ENCODE data around the gene EHD4.

The EHD4 gene

DNA sequence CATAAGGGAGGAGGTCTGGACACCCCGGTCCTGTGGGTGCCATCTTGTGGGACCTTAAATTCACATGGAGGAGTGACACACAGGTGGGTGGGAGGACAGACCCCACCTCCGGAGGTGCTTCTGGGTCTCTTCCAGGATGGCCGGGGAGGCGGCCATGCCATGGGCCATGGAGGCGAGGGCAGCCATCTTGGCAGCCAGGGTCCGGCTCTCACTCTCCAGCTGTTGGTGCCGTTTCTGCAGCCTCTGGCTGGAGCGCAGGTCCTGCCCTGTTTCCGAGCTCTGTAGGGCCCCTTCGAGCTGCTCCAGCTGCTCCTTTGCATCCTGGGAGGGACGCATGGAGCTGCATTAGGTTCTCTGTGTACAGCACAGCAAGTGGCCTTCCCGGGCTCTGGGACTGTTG, 97.6 kb downstream of the EHD4 start:
- no peak for DNase-seq

DNA sequence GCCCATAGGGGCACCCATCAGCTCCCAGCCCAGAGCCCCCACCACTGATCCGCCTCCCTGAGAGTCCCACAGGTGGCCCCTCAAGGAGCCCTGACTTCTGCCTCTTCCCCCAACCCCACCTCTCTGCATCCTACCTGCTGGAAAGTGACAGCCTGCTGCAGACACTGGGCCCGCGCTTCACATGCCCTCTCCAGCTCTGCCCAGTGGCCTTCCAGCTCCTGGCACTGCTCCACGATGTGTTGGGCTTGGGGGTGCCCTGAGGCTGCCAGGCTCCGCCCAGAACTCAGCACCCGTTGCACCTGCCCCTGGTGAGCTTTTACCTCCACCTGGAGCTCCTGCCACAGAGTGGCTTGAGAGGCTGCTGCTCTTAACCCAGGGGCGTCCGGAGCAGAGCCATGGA, 98.6 kb downstream of the EHD4 start:
- no peak for DNase-seq

DNA sequence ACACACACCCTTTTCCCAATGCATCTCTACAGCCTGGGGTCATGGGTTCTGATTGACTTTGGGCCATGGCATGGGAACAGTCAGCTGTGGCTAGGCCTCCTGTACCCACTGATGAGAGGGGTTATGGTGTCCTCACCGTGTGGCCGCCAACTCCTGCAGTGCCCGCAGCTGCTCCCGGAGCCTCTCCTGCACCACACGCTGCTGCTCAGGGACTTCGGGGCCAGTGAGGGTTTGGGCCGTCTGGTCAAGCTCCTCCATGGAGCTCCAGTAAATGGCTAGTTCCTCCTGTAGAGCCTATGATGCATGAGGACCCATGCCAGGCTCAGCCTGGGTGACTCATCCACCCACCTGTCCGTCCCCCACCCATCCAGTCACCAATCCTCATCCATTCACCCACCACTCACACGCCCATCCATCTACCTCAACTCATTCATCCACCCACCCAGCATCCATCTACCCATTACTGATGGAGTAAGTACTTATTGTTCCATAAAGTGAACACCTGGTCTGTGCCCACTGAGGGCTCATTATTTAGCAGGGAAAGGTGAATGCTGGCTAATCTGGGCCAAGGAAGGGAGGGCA, 100.1 kb downstream of the EHD4 start:
- DNase-seq: no peak

DNA sequence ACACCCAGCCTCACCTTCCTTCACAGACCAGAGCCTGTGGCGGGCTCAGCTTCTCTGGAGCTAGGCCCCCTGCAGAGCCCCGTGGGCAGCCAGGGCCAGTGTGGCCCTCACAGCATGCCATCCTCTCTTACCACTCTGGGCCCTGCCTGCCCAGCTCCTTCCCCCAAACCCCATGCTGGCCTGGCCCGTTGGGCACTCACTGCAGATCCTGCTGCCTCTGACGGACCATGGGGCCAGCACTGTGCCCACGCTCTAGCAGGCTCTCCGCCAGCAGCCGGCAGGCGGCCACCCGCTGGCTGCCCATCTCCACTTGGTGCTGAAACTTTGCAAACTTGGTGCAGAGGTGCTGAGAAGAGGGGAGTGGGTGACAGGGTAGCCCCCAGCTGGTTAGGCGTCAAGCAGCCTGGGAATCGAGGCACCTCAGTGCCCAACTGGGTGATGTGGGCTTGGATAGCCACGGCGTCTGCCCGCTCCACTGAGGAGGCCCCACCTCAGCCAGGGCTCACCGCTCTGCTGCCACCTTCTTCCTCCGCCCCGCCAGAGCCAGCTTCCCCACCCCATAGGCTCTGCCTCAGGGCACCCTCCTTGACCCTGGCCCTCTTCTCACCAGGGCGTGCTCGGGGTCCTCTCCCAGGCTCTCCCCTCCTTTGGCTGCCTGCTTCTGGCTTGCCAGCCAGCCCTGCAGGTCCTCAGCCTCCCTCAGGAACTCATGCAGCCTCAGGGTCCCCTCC, 101.0 kb downstream of the EHD4 start:
- no peak for DNase-seq

DNA sequence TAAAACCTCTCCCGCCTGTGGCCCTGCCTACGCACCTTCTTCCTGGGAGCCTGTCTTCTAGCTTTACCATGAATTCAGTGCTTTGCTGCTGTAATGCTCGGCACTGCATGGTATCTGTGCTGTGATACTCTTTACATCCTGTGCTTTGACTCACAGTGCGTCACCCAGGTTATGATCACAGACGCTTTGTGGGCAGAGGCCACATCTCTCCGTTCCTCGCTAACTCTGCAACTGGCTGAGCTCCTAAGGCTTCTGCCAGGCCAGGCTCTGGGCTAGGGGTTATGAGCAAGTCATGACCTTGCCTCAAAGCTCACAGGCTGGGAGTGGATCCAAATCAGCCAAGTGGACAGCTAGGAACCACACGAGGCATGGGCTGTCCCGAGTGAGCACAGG, 101.7 kb downstream of the EHD4 start:
- peak; percentile 67 for DNase-seq

DNA sequence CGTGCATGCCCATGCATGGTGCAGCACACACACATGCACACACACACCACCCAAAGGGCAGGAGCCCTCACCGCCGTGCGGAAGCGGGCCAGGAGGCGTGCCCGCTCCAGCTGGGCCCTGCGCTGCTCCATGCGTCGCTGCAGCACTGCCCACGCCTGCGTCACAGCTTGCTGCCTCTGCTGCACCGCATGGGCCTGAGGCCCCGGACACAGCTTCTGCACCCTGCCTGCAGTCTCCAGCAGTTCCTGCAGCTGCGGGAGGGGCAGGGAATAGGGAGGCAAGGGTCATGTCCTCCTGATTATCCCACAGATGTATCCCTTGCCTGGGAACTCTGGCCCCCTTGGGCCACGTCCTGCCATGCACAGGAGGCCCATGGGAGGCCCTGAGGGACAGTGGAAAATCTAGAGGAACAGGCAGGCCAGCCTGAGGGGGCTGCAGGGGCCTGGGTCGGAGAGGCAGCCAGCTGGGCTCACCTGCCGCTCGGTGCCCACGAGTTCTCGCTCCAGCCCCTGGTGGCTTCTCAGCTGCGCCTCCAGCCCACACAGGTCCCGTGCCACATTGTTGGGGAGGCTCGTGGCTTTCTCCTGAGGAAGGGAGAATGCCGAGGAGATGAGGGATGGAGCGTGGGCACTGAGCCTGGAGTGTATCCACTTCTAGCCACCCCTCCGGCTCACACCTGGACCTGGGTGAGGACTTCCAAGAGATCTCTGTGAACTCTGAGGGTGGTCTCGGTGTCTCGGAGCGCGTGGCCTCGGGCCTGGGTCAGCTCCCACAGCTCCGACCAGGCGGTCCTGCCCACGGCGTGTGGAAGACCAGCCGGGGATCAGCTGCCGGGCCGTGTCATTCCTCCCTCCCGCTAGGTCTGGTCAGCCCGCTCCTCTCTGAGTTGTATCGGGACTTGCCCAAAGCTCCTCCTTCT, 102.3 kb downstream of the EHD4 start:
- DNase-seq: no peak

DNA sequence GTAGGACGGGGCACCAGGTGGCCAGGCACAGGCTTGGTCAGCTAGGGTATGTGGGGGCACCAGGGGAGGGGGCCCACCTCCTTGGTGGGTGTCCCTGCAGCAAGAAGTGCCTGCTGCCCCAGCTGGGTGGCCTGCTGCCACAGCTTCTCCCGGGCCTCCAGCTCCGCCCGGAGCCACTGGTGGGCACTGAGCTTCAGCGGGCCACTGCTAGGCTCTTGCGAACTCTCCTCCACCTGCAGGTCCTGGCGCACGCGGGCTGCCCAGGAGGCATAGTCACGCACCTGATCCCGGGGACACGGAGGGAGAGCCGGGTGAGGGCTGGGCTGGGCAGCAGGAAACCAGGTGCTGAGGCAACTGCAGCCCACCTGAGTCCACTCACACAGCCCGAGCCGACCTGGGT, 104.0 kb downstream of the EHD4 start:
- no peak for DNase-seq

DNA sequence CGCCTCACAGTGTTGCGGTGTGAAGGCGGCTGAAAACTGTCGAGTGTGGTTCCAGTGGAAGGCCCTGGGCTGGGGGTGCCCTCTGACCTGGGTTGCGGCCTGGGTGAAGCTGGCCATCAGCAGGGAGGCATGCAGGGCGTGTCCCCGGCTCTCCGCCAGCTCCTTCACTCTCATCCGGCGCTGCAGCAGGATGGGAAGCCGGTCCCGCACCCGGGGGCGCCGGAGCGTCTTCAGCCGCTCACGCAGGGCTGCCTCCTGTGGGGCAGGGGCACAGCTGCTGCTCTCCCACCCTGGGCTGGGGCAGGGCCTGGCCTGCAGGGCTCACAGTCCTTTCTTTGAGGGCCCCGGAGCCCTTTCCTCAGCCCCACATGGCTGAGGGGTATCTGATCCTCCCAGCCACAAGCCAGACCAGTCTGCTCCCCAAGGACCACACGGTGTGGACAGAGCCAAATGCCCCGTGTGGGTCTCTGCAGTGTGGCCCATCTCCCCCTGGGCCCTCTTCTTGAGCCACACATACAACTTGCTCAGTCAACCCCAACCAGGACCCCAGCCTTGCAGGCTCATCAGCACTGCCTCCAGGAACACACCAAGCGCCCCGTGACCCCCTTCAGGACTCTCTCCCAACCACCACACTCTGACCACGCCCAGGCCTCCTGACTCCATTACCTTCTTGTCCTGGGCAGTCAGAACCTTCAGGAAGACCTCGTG, 105.3 kb downstream of the EHD4 start:
- DNase-seq: no peak

DNA sequence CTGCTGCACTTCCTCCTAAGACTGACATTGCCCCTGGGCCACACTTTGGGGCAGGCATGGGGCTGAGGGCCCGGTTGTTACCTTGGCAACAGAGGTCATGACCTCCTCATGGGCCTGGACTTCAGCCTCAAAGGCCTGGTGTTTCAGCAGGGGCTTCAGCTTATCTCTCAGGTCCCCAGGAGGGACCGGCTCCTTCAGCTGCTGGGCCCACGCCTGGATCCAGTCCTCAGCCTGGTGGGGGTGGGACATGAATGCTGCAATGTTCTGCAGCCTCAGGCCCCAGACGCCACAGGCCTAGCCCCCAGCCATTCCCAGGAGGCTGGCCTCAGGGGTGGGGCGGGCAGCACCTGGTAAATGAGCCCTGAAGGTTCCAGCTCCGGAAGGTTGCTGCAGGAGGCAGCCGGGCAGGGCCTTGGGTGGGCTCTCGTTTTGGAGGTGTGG, 106.1 kb downstream of the EHD4 start:
- no peak for DNase-seq

DNA sequence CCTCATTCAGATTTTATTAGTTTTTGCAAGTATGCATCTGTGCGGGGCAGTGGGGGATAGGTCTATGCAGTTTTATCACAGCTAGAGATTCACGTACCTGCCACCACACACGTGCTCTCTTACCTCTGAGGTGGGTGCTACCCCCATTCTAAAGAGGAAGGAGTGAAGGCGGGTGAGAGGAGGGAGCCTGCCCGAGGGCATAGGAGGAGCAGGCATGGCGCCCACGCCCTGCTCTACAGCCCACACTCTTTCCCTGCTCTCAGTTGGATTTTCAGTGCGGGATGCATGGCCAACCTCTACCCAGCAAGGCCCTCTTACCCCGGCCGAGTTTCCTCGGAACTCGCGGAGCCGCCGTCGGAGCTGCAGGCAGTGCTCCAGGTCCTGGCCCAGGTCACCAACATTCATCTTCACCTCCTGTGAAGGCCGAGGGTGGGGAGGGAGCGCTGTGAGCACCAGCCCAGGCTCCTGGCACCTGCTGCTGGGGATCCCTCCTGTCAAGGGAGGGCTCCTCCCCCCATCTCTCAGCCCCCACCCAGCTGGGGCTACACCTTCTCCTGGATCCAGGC, 106.8 kb downstream of the EHD4 start:
- no peak for DNase-seq

DNA sequence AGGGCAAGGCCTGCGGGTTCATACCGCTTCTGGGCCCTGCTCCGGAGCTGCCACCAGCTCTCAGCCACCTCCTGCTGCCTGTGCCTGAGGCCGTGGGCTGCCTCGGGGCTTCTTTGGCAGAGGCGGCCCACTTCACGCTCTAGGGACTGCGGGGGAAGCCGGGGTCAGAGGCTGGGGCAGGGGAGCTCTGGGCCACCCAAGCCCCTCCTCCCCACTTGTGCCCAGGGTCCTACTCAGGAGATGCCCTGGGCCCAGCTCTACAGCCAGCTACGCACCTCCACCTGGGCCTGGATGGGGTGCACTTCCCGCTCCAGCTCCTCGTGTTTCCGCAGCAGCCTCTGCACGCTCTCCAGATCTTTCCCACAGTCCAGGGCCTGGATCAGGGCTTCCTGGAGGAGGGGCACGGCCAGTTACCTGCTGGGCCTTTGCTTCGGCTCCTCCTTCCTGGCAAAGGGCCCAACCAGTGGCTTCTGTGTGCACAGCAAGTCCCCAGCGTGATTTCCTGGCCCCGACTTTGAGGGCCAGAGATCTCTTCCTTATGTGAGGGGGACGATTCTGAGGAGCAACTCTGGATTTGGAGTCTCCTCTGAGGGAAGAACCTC, 109.7 kb downstream of the EHD4 start:
- DNase-seq: no peak

DNA sequence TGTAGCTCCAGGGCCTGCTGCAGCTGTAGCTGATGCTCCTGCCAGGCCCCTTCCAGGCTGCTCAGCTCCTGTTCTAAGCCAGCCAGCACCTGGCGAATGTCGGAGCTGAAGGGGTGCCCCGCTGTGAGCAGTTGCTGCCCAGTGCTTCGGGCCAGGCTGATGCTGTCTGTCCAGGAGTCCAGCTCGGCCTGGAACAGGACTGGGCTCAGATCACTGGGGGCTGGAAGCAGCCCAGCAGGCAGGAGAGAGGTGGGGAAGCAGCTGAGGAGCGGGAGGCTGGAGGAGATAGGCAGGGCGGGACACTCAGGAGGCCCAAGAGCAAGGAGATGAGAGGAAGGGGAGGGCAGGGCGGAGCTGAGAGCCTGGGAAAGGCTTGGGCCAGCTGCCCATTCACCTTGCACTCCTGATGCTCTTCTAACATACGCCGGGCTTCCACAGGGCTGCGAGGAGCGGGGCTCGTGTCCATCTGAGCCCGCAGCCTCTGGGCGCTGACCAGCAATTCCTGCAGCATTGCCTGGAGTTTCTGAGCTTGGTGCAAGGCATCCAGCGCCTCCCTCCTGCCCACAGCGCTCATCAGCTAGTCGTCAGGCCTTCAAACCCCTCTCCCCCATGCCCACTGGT, 110.5 kb downstream of the EHD4 start:
- no peak for DNase-seq

DNA sequence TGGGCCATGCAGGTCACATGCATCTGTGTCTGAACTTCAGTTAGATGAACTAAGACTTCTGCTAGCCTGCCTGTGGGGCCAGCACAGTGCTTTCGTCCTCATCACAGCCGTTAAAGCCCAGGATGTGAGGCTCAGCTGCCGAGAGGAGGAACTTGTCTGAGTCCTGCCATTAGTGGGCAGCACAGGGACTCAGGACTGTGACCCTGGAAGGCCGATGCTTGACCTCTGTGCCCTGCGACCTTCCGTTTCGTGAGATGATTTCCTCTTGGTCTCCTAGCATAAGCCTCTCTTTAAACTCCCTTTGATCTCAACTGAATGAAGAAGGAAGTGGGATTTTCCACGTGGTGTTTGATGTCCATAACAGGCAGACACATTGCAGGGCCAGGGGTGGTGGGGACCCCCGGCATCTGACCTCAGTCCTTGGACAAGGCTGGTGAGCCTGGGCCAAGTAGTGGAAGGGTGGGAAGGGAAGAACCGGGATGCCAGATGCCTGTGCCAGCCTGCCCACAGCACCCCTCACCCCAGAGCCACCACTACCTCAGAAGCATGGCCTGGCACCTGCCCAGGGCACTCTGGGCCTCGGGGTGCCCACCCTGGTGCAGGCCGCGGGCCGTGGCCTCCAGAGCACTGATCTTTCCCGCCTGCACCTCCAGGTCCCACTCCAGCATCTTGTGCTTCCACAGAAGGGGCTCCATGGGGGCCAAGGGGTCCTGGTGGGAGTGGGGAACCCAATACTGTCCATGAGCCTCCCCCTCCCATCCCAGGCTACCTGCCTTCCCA, 112.1 kb downstream of the EHD4 start:
- no peak for DNase-seq

DNA sequence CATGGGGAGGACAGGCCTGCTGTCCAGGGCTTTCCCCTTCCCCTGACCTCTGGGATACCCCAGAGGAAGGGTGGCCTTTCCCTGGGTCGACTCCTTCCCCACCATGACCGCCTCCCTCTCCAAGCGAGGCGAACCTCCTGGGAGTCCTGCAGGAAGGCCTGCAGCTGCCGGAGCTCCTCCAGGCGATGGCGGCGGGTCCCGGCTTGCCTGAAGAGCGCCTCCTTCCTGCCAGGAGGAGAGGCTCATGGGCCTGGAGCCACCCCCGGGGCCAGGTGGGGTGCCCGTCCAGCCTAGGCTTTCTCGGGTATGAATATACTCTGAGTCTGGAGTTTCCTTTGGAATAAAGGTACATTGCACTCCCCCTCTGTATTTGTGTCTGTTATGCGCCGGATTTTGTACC, 113.6 kb downstream of the EHD4 start:
- no peak for DNase-seq

DNA sequence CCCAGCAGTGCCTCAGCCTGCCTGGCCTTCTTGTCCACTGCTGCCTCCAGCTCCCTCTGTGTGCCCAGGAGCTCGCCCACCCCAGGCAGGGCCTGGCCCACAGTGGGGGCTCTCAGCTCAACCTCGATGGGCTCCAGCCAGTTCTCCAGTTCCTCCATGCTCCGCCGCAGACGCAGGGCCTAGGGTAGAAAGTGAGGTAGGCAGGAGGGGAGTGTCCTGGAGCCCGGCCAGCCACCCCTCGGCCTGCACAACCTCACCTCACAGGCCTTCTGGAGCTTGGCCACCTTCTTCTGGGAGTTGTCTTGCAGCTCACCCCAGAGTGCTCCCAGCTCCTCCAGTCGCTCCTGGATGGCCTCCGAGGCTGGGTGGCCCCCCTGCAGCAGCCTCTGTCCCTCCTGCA, 115.0 kb downstream of the EHD4 start:
- no peak for DNase-seq

DNA sequence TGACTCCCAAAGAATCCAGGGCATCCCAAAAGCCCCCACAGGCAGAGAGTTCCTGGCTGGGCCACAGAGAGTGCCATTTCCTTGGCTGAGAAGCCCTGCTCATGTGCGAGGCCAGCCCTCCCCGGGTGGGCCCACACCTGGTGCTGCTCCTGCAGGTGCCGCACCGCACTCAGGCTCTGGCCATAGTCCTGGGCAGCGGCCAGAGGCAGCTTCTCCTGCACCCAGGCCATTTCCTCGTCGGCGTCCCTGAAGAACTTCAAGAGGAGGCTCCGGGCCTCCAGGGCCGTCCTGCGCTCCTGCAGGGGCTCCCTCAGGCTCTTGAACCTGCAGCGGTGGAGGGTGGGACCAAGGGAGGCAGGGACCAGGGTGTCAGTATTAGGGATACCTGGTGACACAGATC, 115.6 kb downstream of the EHD4 start:
- no peak for DNase-seq

DNA sequence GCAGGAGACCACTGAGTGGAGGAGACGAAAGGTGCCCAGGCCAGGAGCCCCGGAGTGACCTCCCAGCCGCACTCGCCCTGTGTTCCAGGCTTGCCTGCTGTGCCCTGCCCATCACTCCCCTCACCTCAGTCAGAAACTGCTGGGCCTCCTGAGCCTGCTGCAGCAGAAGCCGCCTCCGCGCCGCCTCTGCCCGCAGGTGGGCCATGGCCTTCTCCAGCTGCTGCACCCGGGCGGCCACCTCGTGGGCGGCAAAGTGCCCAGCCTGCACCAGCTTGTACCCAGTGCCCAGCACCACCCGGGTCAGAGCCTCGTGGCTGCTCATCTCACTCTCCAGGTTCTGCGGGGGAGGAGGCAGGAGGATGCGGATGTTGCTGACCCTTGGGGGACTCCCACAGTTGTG, 116.1 kb downstream of the EHD4 start:
- no peak for DNase-seq

DNA sequence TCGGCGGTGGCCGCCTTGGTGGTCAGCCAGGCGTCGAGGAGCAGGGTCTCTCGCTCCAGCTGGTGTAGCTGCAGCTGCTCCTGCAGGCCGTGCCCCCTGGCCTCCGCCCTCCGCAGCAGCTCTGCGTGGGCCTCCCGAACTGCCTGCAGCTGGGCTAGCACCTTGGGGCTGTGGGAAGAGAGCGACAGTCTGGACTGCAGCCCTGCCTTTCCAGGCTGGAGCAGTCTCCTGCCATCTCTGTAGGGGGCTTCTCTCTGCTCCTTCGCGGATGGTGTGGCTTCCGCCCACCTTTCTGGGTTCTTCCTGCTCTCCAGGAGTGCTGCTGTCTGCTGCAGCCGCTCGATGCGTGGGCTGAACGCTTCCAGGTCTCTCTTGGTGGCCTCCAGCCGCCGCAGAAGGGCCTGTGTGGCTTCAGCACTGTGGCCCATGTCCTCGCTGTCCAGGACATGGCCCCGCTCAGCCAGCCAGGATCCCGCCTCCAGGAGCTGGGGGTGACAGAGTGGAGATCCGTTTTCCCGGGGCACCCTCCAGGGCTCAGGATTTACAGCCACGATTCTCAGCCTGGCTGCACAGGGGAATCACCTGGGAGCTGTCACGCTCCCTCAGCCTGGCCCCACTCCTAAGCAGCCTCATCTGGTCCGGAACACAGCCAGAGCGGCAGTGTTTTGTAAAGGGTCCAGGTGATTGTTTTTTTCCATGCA, 116.9 kb downstream of the EHD4 start:
- no peak for DNase-seq

DNA sequence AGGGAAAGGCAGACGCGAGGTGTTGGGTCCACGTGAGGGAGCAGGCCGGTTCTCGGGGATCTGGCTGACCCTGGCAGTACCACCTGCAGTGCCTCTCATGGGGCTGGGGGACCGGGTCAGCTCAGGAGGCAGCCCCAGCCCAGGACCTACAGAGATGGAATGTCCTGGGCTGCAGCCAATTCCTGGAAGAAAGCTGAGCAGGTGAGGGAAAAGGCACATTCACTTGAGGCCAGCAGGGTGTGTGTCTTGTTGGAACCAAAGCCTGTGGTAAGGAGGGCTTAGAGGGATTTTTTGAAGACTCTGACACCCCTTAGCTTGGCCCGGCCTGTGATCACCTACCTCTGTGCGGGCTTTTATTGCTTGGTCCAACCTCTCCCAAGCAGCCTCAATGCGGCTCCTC, 117.9 kb downstream of the EHD4 start:
- DNase-seq: no peak

DNA sequence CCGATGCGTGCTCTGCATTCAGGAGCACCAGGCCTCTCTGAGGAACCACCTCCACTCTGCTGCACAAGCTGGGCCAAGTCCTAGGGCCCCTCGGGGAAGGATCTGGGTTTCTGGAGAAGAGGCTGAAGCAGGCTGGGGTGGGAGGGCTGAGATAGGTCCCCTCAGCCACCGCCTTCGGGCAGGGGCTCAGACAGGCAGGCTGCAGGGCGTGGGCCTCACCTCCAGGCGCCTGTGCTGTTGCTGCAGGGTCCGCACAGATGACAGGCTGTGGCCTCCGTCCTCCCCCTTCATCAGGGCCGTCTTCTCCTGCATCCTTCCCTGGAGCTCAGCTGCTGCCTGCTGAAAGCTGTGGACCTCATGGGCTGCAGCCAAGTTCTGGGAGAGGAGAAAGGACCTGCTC, 118.5 kb downstream of the EHD4 start:
- no peak for DNase-seq

All from activated CD8-positive, alpha-beta memory T cell treated with anti-CD3 and anti-CD28 coated beads, Interleukin-2, amount 50 U/mL, for 48 hours (primary cell).